Erythroblast (primary cell): Measurements from ENCODE around the gene STYK1.

Experiments
- GATA1 ChIP-seq: IDR thresholded peaks from 2 replicates; pipeline ENCODE4 v1.6.1; 2011; ENCODE audit warnings: low read depth, mild to moderate bottlenecking, control low read depth, low read length, moderate library complexity
- POLR2A ChIP-seq: IDR thresholded peaks from 2 replicates; pipeline ENCODE4 v1.6.1; 2011; ENCODE audit warnings: mild to moderate bottlenecking, low read length

DNA sequence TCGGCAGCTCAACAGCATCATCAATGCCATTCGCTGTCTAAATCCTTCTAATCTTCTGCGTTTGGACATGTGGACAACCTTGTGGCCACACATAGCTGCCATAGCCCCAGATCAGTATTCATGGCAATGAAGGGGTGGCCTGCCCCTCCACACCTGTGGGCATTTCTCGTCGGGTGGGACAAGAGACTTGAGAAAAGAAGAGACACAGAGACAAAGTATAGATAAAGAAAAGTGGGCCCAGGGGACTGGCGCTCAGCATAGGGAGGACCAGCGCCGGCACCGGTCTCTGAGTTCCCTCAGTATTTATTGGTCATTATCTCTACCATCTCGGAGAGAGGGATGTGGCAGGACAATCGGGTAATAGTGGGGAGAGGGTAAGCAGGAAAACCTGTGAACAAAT, 102.7 kb downstream of the STYK1 start:
- TF ChIP-seq POLR2A = no peak
- TF ChIP-seq GATA1 = no peak
